Lung microvascular endothelial cell (primary cell): ENCODE results near the gene COMMD1. TPM values are rescaled to one million over a fixed set of nuclear protein-coding genes. Genes with fewer than 3 reads are reported as not detected.

Source experiments
- DNase-seq, 2 donors: peaks; one replicate each; pipeline versions ENCODE4 v3.0.0 to v3.0.0-alpha.2; 2010; ENCODE audit warnings: low read depth in 2 of 2
- total RNA-seq: library from RNA; depleted of rRNA; stranded (reverse); fragments of >200 nt; gene quantifications from 2 replicates; pipeline ENCODE4 v1.2.1, GENCODE V29; 2014

COMMD1 gene
- total RNA-seq, 1 donor from 2014 or later: 26.6 TPM

GRCh38 chr2:62175728-62176127 lies 270.3 kb downstream of the COMMD1 start:
- no peak for DNase-seq

- no peak for DNase-seq
Measured at GRCh38 chr2:62176801-62177200, 271.3 kb downstream of the COMMD1 start.

GRCh38 chr2:62177392-62178049 lies 272.0 kb downstream of the COMMD1 start:
- no peak for DNase-seq

- DNase-seq: peak in 1 of 2 donors; percentile 14
Measured at GRCh38 chr2:62178741-62179271, 273.3 kb downstream of the COMMD1 start.

DNA sequence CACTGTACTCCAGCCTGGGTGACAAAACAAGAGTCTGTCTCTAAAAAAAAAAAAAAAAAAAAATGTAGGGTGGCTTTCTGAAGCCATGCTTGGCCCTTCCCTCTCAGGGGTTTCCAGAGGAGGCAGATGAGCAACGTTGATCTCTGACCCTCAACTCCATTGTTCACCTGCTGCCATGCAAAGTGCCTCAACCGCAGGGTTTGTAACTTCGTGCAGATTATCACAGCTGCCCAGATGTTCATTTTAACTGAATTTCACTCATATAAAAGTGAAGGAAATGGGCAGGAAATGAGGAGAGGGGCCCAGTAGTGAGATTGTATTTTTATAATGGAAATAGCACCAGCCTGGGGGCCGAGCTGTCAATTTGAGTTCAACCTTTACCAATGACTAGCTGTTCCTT lies 275.5 kb downstream of the COMMD1 start:
- no peak for DNase-seq

- no peak for DNase-seq
Measured at GRCh38 chr2:62181843-62182242, 276.4 kb downstream of the COMMD1 start.

- peak; percentile 21 to 71 for DNase-seq
Measured at GRCh38 chr2:62184512-62185230, 279.2 kb downstream of the COMMD1 start.

Other genes starting within 250 kb of the COMMD1 start
- 0.65 and 0.99 TPM in 2 replicates for gene FAM161A, start 51.6 kb upstream of the COMMD1 start, total RNA-seq
- 123 and 134 TPM in 2 replicates for gene CCT4, start 17.0 kb upstream of the COMMD1 start, total RNA-seq